ENCODE results near the gene ANKS1B. TPM values are rescaled to one million over a fixed set of nuclear protein-coding genes. Genes with fewer than 3 reads are reported as not detected.

The ANKS1B gene
- total RNA-seq, 1 experiment from 2014 or later = 0.54 TPM

DNA sequence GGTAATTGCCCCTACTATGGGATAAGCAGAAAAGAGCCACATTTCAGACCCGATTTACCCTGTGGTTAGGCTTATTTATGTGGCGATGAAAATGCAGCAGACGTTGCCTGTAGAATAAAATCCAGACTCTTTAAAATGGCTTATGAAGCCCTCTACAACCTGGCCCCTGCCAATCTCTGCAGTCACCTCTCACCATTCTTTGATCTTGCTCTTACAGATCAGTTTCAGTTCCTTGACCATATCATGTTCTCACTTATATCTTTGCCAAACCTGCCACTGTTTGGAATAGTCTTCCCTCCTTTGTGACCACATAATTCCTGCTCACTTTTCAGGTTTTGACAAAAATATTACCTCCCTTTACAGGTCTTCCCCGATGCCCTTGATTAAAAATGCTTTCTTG lies 601.5 kb downstream of the ANKS1B start:
- no peak overlapping the region for H2AFZ ChIP-seq (ENCODE audit: low read depth, low read length, poor library complexity, severe bottlenecking)
- ChIA-PET RAD21 (ENCODE audit: low non-redundant PET in 1 of 2, low total read pairs in 2 of 2, uncharacterized antibody in 2 of 2, unreplicated experiment in 2 of 2) (no interaction called here), CTCF (no interaction called here), POLR2A (no interaction called here)
- TF ChIP-seq ELF1 (IDR thresholded peaks at IDR 0.05; ENCODE audit: borderline replicate concordance, low read depth) (no peak), SP1 (IDR thresholded peaks at IDR 0.05; ENCODE audit: low read depth) (no peak)
- H3K27ac ChIP-seq (ENCODE audit: low read depth, low read length) = no peak overlapping the region
- H3K36me3 ChIP-seq (ENCODE audit: control insufficient read depth in 1 of 2, insufficient read depth in 2 of 2, low read length in 2 of 2) = no peaks in the 10 kb centered on the region
- DNase-seq (ENCODE audit: low read depth, low spot score) = no peak
- no peak for ATAC-seq
- BruUV-seq (replicated peaks) = no TSS peak
- H4K20me1 ChIP-seq (ENCODE audit: insufficient read depth) = no peaks in the 10 kb centered on the region
- no peaks in the 10 kb centered on the region for H3K9me3 ChIP-seq (ENCODE audit: control insufficient read depth in 1 of 2, insufficient read depth in 1 of 2, low read depth in 1 of 2, low read length in 2 of 2)
- no peak overlapping the region for H3K9ac ChIP-seq (ENCODE audit: low read length)
- no peak overlapping the region for H3K4me3 ChIP-seq (replicated peaks in 1 of 2; ENCODE audit: low read depth in 1 of 2, low read length in 2 of 2)
- no peaks in the 10 kb centered on the region for H3K79me2 ChIP-seq (ENCODE audit: insufficient read depth, low read length)
- H3K27me3 ChIP-seq (ENCODE audit: insufficient read depth, low read length) = peaks cover 7% of the 10 kb centered on the region; the same call in 1 of the 2 replicates
- intact Hi-C loops (cut with micrococcal nuclease) = no loop called here
- no peaks in the 10 kb centered on the region for H3K9me2 ChIP-seq (ENCODE audit: insufficient read depth)
- no peak overlapping the region for H3K4me2 ChIP-seq (ENCODE audit: low read length)
- H3K4me1 ChIP-seq (ENCODE audit: control insufficient read depth in 1 of 2, insufficient read depth in 2 of 2, low read length in 2 of 2) = no peaks in the 10 kb centered on the region

- Histone ChIP-seq H3K4me3 (replicated peaks in 1 of 2; ENCODE audit: low read depth in 1 of 2, low read length in 2 of 2) (no peak overlapping the region), H3K27me3 (ENCODE audit: insufficient read depth, low read length) (peaks cover 4% of the 10 kb centered on the region; the same call in 1 of the 2 replicates), H3K79me2 (ENCODE audit: insufficient read depth, low read length) (no peaks in the 10 kb centered on the region), H4K20me1 (ENCODE audit: insufficient read depth) (no peaks in the 10 kb centered on the region), H3K4me1 (ENCODE audit: control insufficient read depth in 1 of 2, insufficient read depth in 2 of 2, low read length in 2 of 2) (no peaks in the 10 kb centered on the region), H3K36me3 (ENCODE audit: control insufficient read depth in 1 of 2, insufficient read depth in 2 of 2, low read length in 2 of 2) (no peaks in the 10 kb centered on the region), H3K9ac (ENCODE audit: low read length) (no peak overlapping the region), H2AFZ (ENCODE audit: low read depth, low read length, poor library complexity, severe bottlenecking) (no peak overlapping the region), H3K4me2 (ENCODE audit: low read length) (no peak overlapping the region), H3K9me3 (ENCODE audit: control insufficient read depth in 1 of 2, insufficient read depth in 1 of 2, low read depth in 1 of 2, low read length in 2 of 2) (no peaks in the 10 kb centered on the region), H3K9me2 (ENCODE audit: insufficient read depth) (no peaks in the 10 kb centered on the region), H3K27ac (ENCODE audit: low read depth, low read length) (no peak overlapping the region)
- ChIA-PET POLR2A (no interaction called here), CTCF (no interaction called here), RAD21 (ENCODE audit: low non-redundant PET in 1 of 2, low total read pairs in 2 of 2, uncharacterized antibody in 2 of 2, unreplicated experiment in 2 of 2) (no interaction called here)
- ATAC-seq (no peak), DNase-seq (ENCODE audit: low read depth, low spot score) (no peak)
- no TSS peak for BruUV-seq (replicated peaks)
- intact Hi-C loops (cut with micrococcal nuclease) = no loop called here
- TF ChIP-seq TCF7L2 (IDR thresholded peaks at IDR 0.05; ENCODE audit: borderline replicate concordance, extremely low read depth, insufficient read depth, insufficient read length) = no peak
- no peak for TF ChIP-seq JUND (IDR thresholded peaks at IDR 0.05)
- no peak for TF ChIP-seq CEBPB (IDR thresholded peaks at IDR 0.05; ENCODE audit: low read depth)
- no peak for TF ChIP-seq SIN3A (IDR thresholded peaks at IDR 0.05; ENCODE audit: low read depth)
- TF ChIP-seq CTCF (IDR thresholded peaks at IDR 0.05 in 2 of 3, conservative IDR thresholded peaks at IDR 0.05 in 1 of 3; ENCODE audit: borderline replicate concordance in 1 of 3, insufficient read depth in 1 of 3, low read depth in 2 of 3, low read length in 2 of 3) = no peak
- TF ChIP-seq YY1 (IDR thresholded peaks at IDR 0.05; ENCODE audit: extremely low read depth, insufficient replicate concordance, low read depth, low read length) = no peak
- TF ChIP-seq MAX (IDR thresholded peaks at IDR 0.05) = no peak
- no peak for TF ChIP-seq CBX3 (IDR thresholded peaks at IDR 0.05; ENCODE audit: low read depth)
- no peak for TF ChIP-seq EZH2phosphoT487 (IDR thresholded peaks at IDR 0.05; ENCODE audit: borderline replicate concordance)
- no peak for TF ChIP-seq REST (IDR thresholded peaks at IDR 0.05; ENCODE audit: low read depth)
- TF ChIP-seq EGR1 (IDR thresholded peaks at IDR 0.05; ENCODE audit: low read depth) = no peak
- TF ChIP-seq, protein P1, sequence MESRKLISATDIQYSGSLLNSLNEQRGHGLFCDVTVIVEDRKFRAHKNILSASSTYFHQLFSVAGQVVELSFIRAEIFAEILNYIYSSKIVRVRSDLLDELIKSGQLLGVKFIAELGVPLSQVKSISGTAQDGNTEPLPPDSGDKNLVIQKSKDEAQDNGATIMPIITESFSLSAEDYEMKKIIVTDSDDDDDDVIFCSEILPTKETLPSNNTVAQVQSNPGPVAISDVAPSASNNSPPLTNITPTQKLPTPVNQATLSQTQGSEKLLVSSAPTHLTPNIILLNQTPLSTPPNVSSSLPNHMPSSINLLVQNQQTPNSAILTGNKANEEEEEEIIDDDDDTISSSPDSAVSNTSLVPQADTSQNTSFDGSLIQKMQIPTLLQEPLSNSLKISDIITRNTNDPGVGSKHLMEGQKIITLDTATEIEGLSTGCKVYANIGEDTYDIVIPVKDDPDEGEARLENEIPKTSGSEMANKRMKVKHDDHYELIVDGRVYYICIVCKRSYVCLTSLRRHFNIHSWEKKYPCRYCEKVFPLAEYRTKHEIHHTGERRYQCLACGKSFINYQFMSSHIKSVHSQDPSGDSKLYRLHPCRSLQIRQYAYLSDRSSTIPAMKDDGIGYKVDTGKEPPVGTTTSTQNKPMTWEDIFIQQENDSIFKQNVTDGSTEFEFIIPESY (IDR thresholded peaks at IDR 0.05; ENCODE audit: extremely low read depth, insufficient replicate concordance, low read length) = no peak
These were observed 602.7 kb downstream of the ANKS1B start for GRCh38 chr12:99381992-99382391.

Data from HCT116 (cell line).